GM06990 (cell line): ENCODE results near the gene DNAJA3.

Experiments used
- DNase-seq: peaks from one replicate; pipeline ENCODE4 v3.0.0-alpha.2; 2011; ENCODE audit not compliant: insufficient read length; ENCODE audit errors: extremely low read depth
- H3K27me3 ChIP-seq: replicated peaks from 2 replicates; pipeline ENCODE4 v1.6.0; 2011; ENCODE audit warnings: low read length; ENCODE audit not compliant: control insufficient read depth, insufficient read depth
- H3K36me3 ChIP-seq: 2 replicates; pipeline ENCODE4 v1.5.1; 2011; ENCODE audit warnings: low read length; ENCODE audit not compliant: control insufficient read depth, insufficient read depth
- H3K4me3 ChIP-seq: replicated peaks from 2 replicates; pipeline ENCODE4 v1.5.1; 2011; ENCODE audit warnings: low read depth, mild to moderate bottlenecking, control low read depth, low read length
- CTCF ChIP-seq: IDR thresholded peaks from 2 replicates; pipeline ENCODE4 v1.5.1; 2011; ENCODE audit warnings: low read length, control low read depth, mild to moderate bottlenecking, inconsistent platforms; ENCODE audit not compliant: insufficient read depth, poor library complexity, severe bottlenecking

Gene DNAJA3

GRCh38 chr16:4435337-4436067, 9.8 kb downstream of the DNAJA3 start:
- H3K4me3 ChIP-seq = no peak overlapping the region
- no peak for DNase-seq
- no peaks in the 10 kb centered on the region for H3K27me3 ChIP-seq
- TF ChIP-seq CTCF = no peak
- peaks cover 19% of the 10 kb centered on the region for H3K36me3 ChIP-seq

- TF ChIP-seq CTCF = no peak
- no peaks in the 10 kb centered on the region for H3K27me3 ChIP-seq
- H3K36me3 ChIP-seq = peaks cover 29% of the 10 kb centered on the region
- no peak overlapping the region for H3K4me3 ChIP-seq
- DNase-seq = no peak
Observed at GRCh38 chr16:4437366-4437765, 11.7 kb downstream of the DNAJA3 start.

DNA sequence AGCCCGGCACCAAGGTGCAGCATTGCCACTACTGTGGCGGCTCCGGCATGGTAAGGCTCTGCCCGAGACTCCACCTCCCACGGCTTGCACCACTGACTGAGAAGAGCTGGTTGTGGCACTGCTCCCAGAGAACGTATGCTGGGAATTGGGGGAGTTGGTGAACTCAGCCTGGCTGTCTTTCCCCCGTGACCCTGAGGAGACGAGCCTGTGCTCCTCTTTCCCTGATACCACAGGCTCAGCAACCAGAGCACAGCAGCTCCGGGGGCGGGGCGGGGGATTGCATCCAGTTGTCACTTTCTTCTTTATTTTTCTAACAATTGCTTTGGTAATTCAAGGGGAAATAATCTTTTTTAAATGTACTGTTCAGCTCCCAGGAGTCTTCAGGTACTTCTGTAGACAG, 16.7 kb downstream of the DNAJA3 start:
- no peaks in the 10 kb centered on the region for H3K27me3 ChIP-seq
- no peak for TF ChIP-seq CTCF
- H3K4me3 ChIP-seq = no peak overlapping the region
- peaks cover 47% of the 10 kb centered on the region for H3K36me3 ChIP-seq
- DNase-seq = no peak

GRCh38 chr16:4443271-4443670, 17.6 kb downstream of the DNAJA3 start:
- Histone ChIP-seq H3K4me3 (no peak overlapping the region), H3K27me3 (no peaks in the 10 kb centered on the region), H3K36me3 (peaks cover 48% of the 10 kb centered on the region)
- no peak for DNase-seq
- no peak for TF ChIP-seq CTCF

GRCh38 chr16:4443986-4444385, 18.3 kb downstream of the DNAJA3 start:
- TF ChIP-seq CTCF = no peak

DNA sequence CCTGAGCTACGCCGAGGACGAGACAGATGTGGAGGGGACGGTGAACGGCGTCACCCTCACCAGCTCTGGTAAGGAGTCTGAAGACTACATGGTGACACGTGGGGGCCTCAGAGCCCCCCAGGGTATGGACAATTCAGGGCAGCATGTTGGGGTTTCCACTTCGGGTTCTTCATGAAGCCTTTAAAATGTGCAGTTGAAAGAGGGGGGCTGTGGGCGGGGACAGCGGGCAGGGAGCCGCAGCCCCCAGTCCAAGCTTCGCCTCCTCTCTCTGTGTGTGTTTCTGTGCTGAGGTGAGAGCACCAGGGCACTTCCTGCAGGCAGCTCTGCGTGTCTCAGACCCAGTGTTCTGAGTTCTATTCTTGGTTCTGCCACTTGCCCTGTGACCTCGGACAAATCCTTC, 24.8 kb downstream of the DNAJA3 start:
- Histone ChIP-seq H3K27me3 (no peaks in the 10 kb centered on the region), H3K4me3 (no peak overlapping the region), H3K36me3 (peaks cover 35% of the 10 kb centered on the region)
- DNase-seq = no peak
- TF ChIP-seq CTCF = no peak

More at GRCh38 chr16:4443986-4444385, 18.3 kb downstream of the DNAJA3 start:
- H3K4me3 ChIP-seq = no peak overlapping the region
- H3K27me3 ChIP-seq = no peaks in the 10 kb centered on the region
- no peak for DNase-seq
- H3K36me3 ChIP-seq = peaks cover 49% of the 10 kb centered on the region
